GM12878 (cell line): ENCODE data around the gene CNPY1. TPM values are rescaled to one million over a fixed set of nuclear protein-coding genes. Genes with fewer than 3 reads are reported as not detected.

Source experiments
- ATAC-seq: fragments of 200-7000 bp; cut with Tn5 transposase; 3 replicates; pipeline ENCODE4 v1.9.1; 2020; ENCODE audit warnings: mild to moderate bottlenecking, moderate library complexity
- BruUV-seq: library from RNA; stranded (reverse); fragments of 400-500 nt; replicated peaks from 2 replicates; lab custom pipeline; 2021; lab: Mats Ljungman, UMichigan
- CTCF ChIA-PET: fragments of 300-600 bp; sonication (Branson Sonifier 250); formaldehyde crosslinking; extraction: SDS; loops from one replicate; lab custom pipeline; 2021; ENCODE audit warnings: inconsistent platforms; lab: Yijun Ruan, JAX
- POLR2A ChIA-PET: fragments of 350-600 bp; formaldehyde crosslinking; extraction: SDS; loops from one replicate; lab custom pipeline; 2021; ENCODE audit warnings: inconsistent platforms; lab: Charles Lee
- RAD21 ChIA-PET: fragments of 300-600 bp; sonication (Branson Sonifier 250); formaldehyde crosslinking; loops from one replicate; lab custom pipeline; 2023; ENCODE audit warnings: antibody characterized with exemption; ENCODE audit not compliant: unreplicated experiment; lab: Charles Lee
- SMC1A ChIA-PET: fragments of 300-600 bp; sonication (Branson Sonifier 250); formaldehyde crosslinking; loops from one replicate; lab custom pipeline; 2023; ENCODE audit not compliant: unreplicated experiment, uncharacterized antibody; lab: Charles Lee
- DNase-seq: peaks from one replicate; pipeline ENCODE4 v3.0.0-alpha.2; 2011; ENCODE audit warnings: low read depth, low spot score
- FAIRE-seq: peaks from 3 replicates; lab custom pipeline; 2011; peaks lifted over from hg19 to GRCh38; lab: Jason Lieb, UNC
- H2AFZ ChIP-seq: 2 replicates; pipeline ENCODE4 v1.6.0; 2011; ENCODE audit warnings: low read depth, low read length, control low read depth; ENCODE audit not compliant: control insufficient read depth
- H3K27ac ChIP-seq: 2 replicates; pipeline ENCODE4 v1.5.1; 2011; ENCODE audit warnings: control low read depth; ENCODE audit not compliant: control insufficient read depth, insufficient read depth
- H3K27me3 ChIP-seq, 2 experiments: replicated peaks in 1 of 2; 2 replicates each; pipeline versions ENCODE4 v1.6.0 to v1.6.1; 2011; ENCODE audit warnings: low read length in 1 of 2; ENCODE audit not compliant: control insufficient read depth in 2 of 2, insufficient read depth in 2 of 2
- H3K36me3 ChIP-seq, 2 experiments: 2 replicates each; pipeline ENCODE4 v1.5.1; 2011; ENCODE audit warnings: low read length in 1 of 2; ENCODE audit not compliant: control insufficient read depth in 2 of 2, insufficient read depth in 2 of 2
- H3K4me1 ChIP-seq: 2 replicates; pipeline ENCODE4 v1.6.1; 2011; ENCODE audit warnings: mild to moderate bottlenecking, low read length, moderate library complexity, mixed read lengths; ENCODE audit not compliant: control insufficient read depth, insufficient read depth
- H3K4me2 ChIP-seq: 2 replicates; pipeline ENCODE4 v1.6.0; 2011; ENCODE audit warnings: control low read depth; ENCODE audit not compliant: control insufficient read depth, insufficient read depth
- H3K4me3 ChIP-seq: fragments of 200-600 bp; sonication (generic); 2 replicates; pipeline ENCODE4 v1.5.1; 2016
- H3K79me2 ChIP-seq: 2 replicates; pipeline ENCODE4 v1.6.0; 2011; ENCODE audit warnings: low read length; ENCODE audit not compliant: control insufficient read depth, insufficient read depth
- H3K9ac ChIP-seq: 2 replicates; pipeline ENCODE4 v1.8.0; 2011; ENCODE audit warnings: low read length, control low read depth, mixed read lengths; ENCODE audit not compliant: control insufficient read depth, insufficient read depth
- H3K9me3 ChIP-seq: replicated peaks from 3 replicates; pipeline ENCODE4 v1.5.1; 2011; ENCODE audit warnings: mild to moderate bottlenecking, low read length; ENCODE audit not compliant: control insufficient read depth, insufficient read depth
- H4K20me1 ChIP-seq: 2 replicates; pipeline ENCODE4 v1.6.0; 2011; ENCODE audit not compliant: control insufficient read depth, insufficient read depth
- CHD2 ChIP-seq: IDR thresholded peaks from 2 replicates; pipeline ENCODE4 v1.6.1; 2011; ENCODE audit warnings: low read depth, low read length, improper control_type of control experiment, borderline replicate concordance
- E2F8 ChIP-seq: fragments of 450-650 bp; IDR thresholded peaks from 2 replicates; pipeline ENCODE4 v1.6.1; 2018; ENCODE audit warnings: mild to moderate bottlenecking, low read depth, moderate library complexity; ENCODE audit not compliant: partially characterized antibody
- FOXK2 ChIP-seq: fragments of 450-650 bp; IDR thresholded peaks from 2 replicates; pipeline ENCODE4 v1.6.1; 2017; ENCODE audit warnings: mild to moderate bottlenecking, moderate library complexity
- HDGF ChIP-seq: fragments of 450-650 bp; IDR thresholded peaks from 2 replicates; pipeline ENCODE4 v1.6.1; 2016; ENCODE audit warnings: antibody characterized with exemption
- MYC ChIP-seq: IDR thresholded peaks from 2 replicates; pipeline ENCODE4 v1.6.1; 2011; ENCODE audit warnings: mild to moderate bottlenecking, low read length, moderate library complexity, inconsistent platforms; ENCODE audit not compliant: insufficient read depth, insufficient replicate concordance, insufficient read length, severe bottlenecking
- RBBP5 ChIP-seq: fragments of 200-600 bp; sonication (generic); conservative IDR thresholded peaks from 2 replicates; pipeline ENCODE4 v1.6.1; 2016
- RCOR1 ChIP-seq: conservative IDR thresholded peaks from 2 replicates; pipeline ENCODE4 v1.6.1; 2012; ENCODE audit warnings: low read depth, low read length, improper control_type of control experiment
- SMC3 ChIP-seq: IDR thresholded peaks from 2 replicates; pipeline ENCODE4 v1.6.1; 2011; ENCODE audit warnings: low read length, improper control_type of control experiment, borderline replicate concordance
- STAT3 ChIP-seq: IDR thresholded peaks from 2 replicates; pipeline ENCODE4 v1.6.1; 2011; ENCODE audit warnings: low read depth, low read length, improper control_type of control experiment
- ZBTB40 ChIP-seq: fragments of 450-650 bp; IDR thresholded peaks from 2 replicates; pipeline ENCODE4 v1.6.1; 2016; ENCODE audit warnings: mild to moderate bottlenecking, moderate library complexity, borderline replicate concordance
- WGBS: methylation state at CpG from one replicate; pipeline ENCODE4 v1.1.6; 2016; ENCODE audit warnings: low lambda C conversion rate; ENCODE audit not compliant: insufficient replicate concordance, insufficient coverage; ENCODE audit errors: missing lambda C conversion rate; 5-methylcytosine and 5-hydroxymethylcytosine counted together
- in situ Hi-C: fragments of 300-500 bp; cut with MboI; formaldehyde crosslinking; loops from 9 replicates; pipeline ENCODE4 v1.14.3; 2018; ENCODE audit warnings: mixed read lengths
- intact Hi-C: fragments of 100-400 bp; cut with micrococcal nuclease; formaldehyde crosslinking; loops from one replicate; pipeline ENCODE4 v1.14.2; 2022; ENCODE audit not compliant: unreplicated experiment
- polyA plus RNA-seq, 11 experiments: library from polyadenylated mRNA; depleted of rRNA in 4 of 11; unstranded in 6 of 11; stranded (reverse) in 5 of 11; fragments of >200 nt; fragmentation: Nextera tagmentation in 4 of 11; fragmentation: Illumina TruSeq in 1 of 11; extraction: Ambion mirVana in 4 of 11; extraction: Trizol in 1 of 11; gene quantifications; 1 replicate in 1 of 11; 2 replicates in 10 of 11; pipeline versions ENCODE4 v1.2.1 to v1.2.3, GENCODE V29; 2011 to 2016; ENCODE audit warnings: inconsistent platforms in 2 of 11, missing spikeins in 2 of 11, low read depth in 1 of 11
- total RNA-seq, 4 experiments: library from RNA; depleted of rRNA in 3 of 4; stranded (reverse); fragments of >200 nt in 3 of 4; fragmentation: Illumina TruSeq in 1 of 4; extraction: Trizol in 1 of 4; gene quantifications; 2 replicates each; pipeline versions ENCODE4 v1.2.1 to v1.2.3, GENCODE V29; 2013 to 2021

Gene CNPY1
- total and polyA plus RNA-seq, 10 of the 15 experiments (the other 5 are each of a cell fraction or from before 2014, with no cell fraction given): not detected

GRCh38 chr7:155454183-155455112 is 91.9 kb downstream of the CNPY1 start:
- H3K4me3 ChIP-seq: no peak overlapping the region
- no TSS peak for BruUV-seq
- no peaks in the 10 kb centered on the region for H4K20me1 ChIP-seq
- H3K27ac ChIP-seq: no peak overlapping the region
- H3K27me3 ChIP-seq: peaks cover 22 to 29% of the 10 kb centered on the region in 2 experiments
- H3K4me1 ChIP-seq: no peaks in the 10 kb centered on the region
- no peaks in the 10 kb centered on the region for H3K36me3 ChIP-seq
- DNase-seq: no peak
- in situ Hi-C loops (no loop called here), intact Hi-C loops (no loop called here)
- TF ChIP-seq RBBP5 (no peak), FOXK2 (no peak), STAT3 (no peak), MYC (no peak), E2F8 (no peak), ZBTB40 (no peak), HDGF (no peak), SMC3 (no peak), RCOR1 (no peak), CHD2 (no peak)
- H3K4me2 ChIP-seq: no peak overlapping the region
- RAD21 ChIA-PET: no interaction called here
- 37% methylated on average over 69 of the region's 82 CpGs for WGBS
- no peak overlapping the region for H3K9ac ChIP-seq
- no peak overlapping the region for H2AFZ ChIP-seq
- H3K79me2 ChIP-seq: no peaks in the 10 kb centered on the region
- CTCF ChIA-PET: no interaction called here
- no peaks in the 10 kb centered on the region; the same call in 2 of the 3 replicates for H3K9me3 ChIP-seq
- POLR2A ChIA-PET: no interaction called here
- no peak for ATAC-seq
- FAIRE-seq: no peak
- SMC1A ChIA-PET: no interaction called here
